Measurements from ENCODE around the gene RHBDL2. TPM values are rescaled to one million over a fixed set of nuclear protein-coding genes. Genes with fewer than 3 reads are reported as not detected.
A peak's percentile ranks its signal among the peaks of the same experiment; 100 is the strongest.

Gene RHBDL2
- total and polyA plus RNA-seq, 9 of the 15 experiments (the other 6 are each of a cell fraction or from before 2014, with no cell fraction given): not detected

DNA sequence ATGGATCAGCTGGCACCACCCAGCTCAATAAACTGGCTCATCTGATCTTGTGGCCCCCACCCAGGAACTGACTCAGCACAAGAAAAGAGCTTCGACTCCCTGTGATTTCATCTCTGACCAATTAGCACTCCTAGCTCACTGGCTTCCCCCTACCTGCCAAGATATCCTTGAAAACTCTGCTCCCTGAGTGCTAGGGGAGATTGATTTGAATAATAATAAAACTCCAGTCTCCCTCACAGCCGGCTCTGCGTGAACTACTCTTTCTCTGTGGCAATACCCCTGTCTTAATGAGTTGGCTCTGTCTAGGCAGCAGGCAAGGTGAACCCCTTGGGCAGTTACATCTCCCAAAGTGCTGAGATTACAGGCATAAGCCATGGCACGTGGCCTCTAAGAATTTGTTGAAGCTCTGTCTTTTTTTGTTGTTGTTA, 11.8 kb upstream of the RHBDL2 start (continued):
- TF ChIP-seq, protein P1, sequence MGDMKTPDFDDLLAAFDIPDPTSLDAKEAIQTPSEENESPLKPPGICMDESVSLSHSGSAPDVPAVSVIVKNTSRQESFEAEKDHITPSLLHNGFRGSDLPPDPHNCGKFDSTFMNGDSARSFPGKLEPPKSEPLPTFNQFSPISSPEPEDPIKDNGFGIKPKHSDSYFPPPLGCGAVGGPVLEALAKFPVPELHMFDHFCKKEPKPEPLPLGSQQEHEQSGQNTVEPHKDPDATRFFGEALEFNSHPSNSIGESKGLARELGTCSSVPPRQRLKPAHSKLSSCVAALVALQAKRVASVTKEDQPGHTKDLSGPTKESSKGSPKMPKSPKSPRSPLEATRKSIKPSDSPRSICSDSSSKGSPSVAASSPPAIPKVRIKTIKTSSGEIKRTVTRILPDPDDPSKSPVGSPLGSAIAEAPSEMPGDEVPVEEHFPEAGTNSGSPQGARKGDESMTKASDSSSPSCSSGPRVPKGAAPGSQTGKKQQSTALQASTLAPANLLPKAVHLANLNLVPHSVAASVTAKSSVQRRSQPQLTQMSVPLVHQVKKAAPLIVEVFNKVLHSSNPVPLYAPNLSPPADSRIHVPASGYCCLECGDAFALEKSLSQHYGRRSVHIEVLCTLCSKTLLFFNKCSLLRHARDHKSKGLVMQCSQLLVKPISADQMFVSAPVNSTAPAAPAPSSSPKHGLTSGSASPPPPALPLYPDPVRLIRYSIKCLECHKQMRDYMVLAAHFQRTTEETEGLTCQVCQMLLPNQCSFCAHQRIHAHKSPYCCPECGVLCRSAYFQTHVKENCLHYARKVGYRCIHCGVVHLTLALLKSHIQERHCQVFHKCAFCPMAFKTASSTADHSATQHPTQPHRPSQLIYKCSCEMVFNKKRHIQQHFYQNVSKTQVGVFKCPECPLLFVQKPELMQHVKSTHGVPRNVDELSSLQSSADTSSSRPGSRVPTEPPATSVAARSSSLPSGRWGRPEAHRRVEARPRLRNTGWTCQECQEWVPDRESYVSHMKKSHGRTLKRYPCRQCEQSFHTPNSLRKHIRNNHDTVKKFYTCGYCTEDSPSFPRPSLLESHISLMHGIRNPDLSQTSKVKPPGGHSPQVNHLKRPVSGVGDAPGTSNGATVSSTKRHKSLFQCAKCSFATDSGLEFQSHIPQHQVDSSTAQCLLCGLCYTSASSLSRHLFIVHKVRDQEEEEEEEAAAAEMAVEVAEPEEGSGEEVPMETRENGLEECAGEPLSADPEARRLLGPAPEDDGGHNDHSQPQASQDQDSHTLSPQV (IDR thresholded peaks at IDR 0.05): 0 out of 2 replicates have a peak, but pooled peaks have one; percentile 61
- TF ChIP-seq ZNF140 (CRISPR knock-in tag; IDR thresholded peaks at IDR 0.05): no peak
- TF ChIP-seq, protein P2, sequence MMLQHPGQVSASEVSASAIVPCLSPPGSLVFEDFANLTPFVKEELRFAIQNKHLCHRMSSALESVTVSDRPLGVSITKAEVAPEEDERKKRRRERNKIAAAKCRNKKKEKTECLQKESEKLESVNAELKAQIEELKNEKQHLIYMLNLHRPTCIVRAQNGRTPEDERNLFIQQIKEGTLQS (IDR thresholded peaks at IDR 0.05): 0 out of 2 replicates have a peak, but pooled peaks have one; percentile 21
- TF ChIP-seq, protein P2 (CRISPR knock-in tag; conservative IDR thresholded peaks at IDR 0.05): no peak
- 0 out of 2 replicates have a peak, but pooled peaks have one; percentile 33 for TF ChIP-seq NBN (IDR thresholded peaks at IDR 0.05; ENCODE audit: low read depth)
- 0 out of 2 replicates have a peak, but pooled peaks have one; percentile 21 for TF ChIP-seq EP400 (IDR thresholded peaks at IDR 0.05)
- TF ChIP-seq C11orf30 (IDR thresholded peaks at IDR 0.05; ENCODE audit: low read depth): peak; percentile 88
- TF ChIP-seq, protein P3, sequence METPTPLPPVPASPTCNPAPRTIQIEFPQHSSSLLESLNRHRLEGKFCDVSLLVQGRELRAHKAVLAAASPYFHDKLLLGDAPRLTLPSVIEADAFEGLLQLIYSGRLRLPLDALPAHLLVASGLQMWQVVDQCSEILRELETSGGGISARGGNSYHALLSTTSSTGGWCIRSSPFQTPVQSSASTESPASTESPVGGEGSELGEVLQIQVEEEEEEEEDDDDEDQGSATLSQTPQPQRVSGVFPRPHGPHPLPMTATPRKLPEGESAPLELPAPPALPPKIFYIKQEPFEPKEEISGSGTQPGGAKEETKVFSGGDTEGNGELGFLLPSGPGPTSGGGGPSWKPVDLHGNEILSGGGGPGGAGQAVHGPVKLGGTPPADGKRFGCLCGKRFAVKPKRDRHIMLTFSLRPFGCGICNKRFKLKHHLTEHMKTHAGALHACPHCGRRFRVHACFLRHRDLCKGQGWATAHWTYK (CRISPR knock-in tag; IDR thresholded peaks at IDR 0.05): no peak
- TF ChIP-seq GATA2 (CRISPR knock-in tag; IDR thresholded peaks at IDR 0.05): 0 out of 2 replicates have a peak, but pooled peaks have one; percentile 23
- no peak for TF ChIP-seq PURB (CRISPR knock-in tag; IDR thresholded peaks at IDR 0.05; ENCODE audit: low read depth)

Measured in K562 (cell line).